ENCODE results near the gene DCC.

- no peak for TF ChIP-seq GATA3 (IDR thresholded peaks at IDR 0.05; ENCODE audit: low read depth, low read length)
- TF ChIP-seq GATA2 (IDR thresholded peaks at IDR 0.05; ENCODE audit: low read depth, low read length), result no peak
These were observed 472.8 kb downstream of the DCC start for GRCh38 chr18:52812834-52813233.
